Heart right ventricle (tissue), 16 donors: ENCODE results near the gene CROCC2. TPM values are rescaled to one million over a fixed set of nuclear protein-coding genes. Genes with fewer than 3 reads are reported as not detected.

Source experiments
- ATAC-seq, 8 donors: fragments of 200-7000 bp; cut with Tn5 transposase; one replicate each; pipeline ENCODE4 v1.9.1; 2020; ENCODE audit warnings: mild to moderate bottlenecking in 8 of 8, moderate library complexity in 8 of 8, moderate number of reproducible peaks in 1 of 8
- DNase-seq, 2 donors: peaks; one replicate each; pipeline ENCODE4 v3.0.0-alpha.2; 2020
- H3K27ac ChIP-seq, 10 donors: fragments of 200-600 bp; sonication (generic) in 2 of 10; one replicate each; pipeline versions ENCODE4 v1.5.0 to v1.8.0; 2020 to 2022; ENCODE audit warnings: mild to moderate bottlenecking in 3 of 10
- H3K27me3 ChIP-seq, 7 donors: fragments of 200-600 bp; one replicate each; pipeline ENCODE4 v1.8.0; 2021 to 2022; ENCODE audit warnings: mild to moderate bottlenecking in 2 of 7
- H3K36me3 ChIP-seq, 9 donors: fragments of 200-600 bp; sonication (generic) in 1 of 9; one replicate each; pipeline versions ENCODE4 v1.5.0 to v1.8.0; 2020 to 2022; ENCODE audit warnings: mild to moderate bottlenecking in 2 of 9
- H3K4me1 ChIP-seq, 9 donors: fragments of 200-600 bp; sonication (generic) in 1 of 9; one replicate each; pipeline versions ENCODE4 v1.5.0 to v1.8.0; 2020 to 2022; ENCODE audit warnings: mild to moderate bottlenecking in 4 of 9
- H3K4me3 ChIP-seq, 10 donors: fragments of 200-600 bp; sonication (generic) in 2 of 10; one replicate each; pipeline versions ENCODE4 v1.5.0 to v1.8.0; 2020 to 2022; ENCODE audit warnings: mild to moderate bottlenecking in 7 of 10, moderate library complexity in 2 of 10
- H3K9me3 ChIP-seq, 11 donors: fragments of 200-600 bp in 10 of 11; sonication (generic) in 2 of 11; one replicate each; pipeline versions ENCODE4 v1.5.0 to v1.8.0; 2013 to 2022; ENCODE audit warnings: mild to moderate bottlenecking in 2 of 11, control low read depth in 1 of 11, moderate library complexity in 1 of 11
- WGBS, 2 donors: extraction: QIAGEN DNeasy Blood & Tissue Kit; methylation state at CpG; one replicate each; pipeline ENCODE4 v1.1.7; 2013; ENCODE audit warnings: inconsistent platforms in 1 of 2; 5-methylcytosine and 5-hydroxymethylcytosine counted together
- intact Hi-C, 10 donors: fragments of 100-400 bp; cut with DNase I; formaldehyde crosslinking; loops; one replicate each; pipeline versions ENCODE4 v1.11.1 to v1.14.2; 2022
- polyA plus RNA-seq, 2 donors: library from polyadenylated mRNA; stranded (reverse); fragments of 200-250 nt; gene quantifications; one replicate each; pipeline ENCODE4 v1.2.3, GENCODE V29; 2013
- total RNA-seq, 10 donors: library from RNA; stranded (reverse); fragmentation: NEBNext Ultra II Directional in 3 of 10; extraction: Animal tissue kit (Norgen Biotek cat#: 25700) in 3 of 10; gene quantifications; one replicate each; pipeline versions ENCODE4 v1.2.1 to v1.2.4, GENCODE V29; 2021 to 2023
- TF ChIP-seq, protein P1 (sequence below), 9 donors: fragments of 200-600 bp; sonication (generic) in 2 of 9; IDR thresholded peaks; one replicate each; pipeline versions ENCODE4 v1.5.0 to v1.8.0; 2021 to 2022; ENCODE audit warnings: antibody characterized with exemption in 9 of 9, mild to moderate bottlenecking in 5 of 9, moderate library complexity in 1 of 9
- donor health status: Arrhythmogenic right ventricular cardiomyopathy.
- donor health status: ischemic (EF 13 %, LVEDD 7.1; RV severe dilation, severe dysfunction).
- donor health status: healthy with polysubstance abuse.
- donor health status: DM: no; HTN: yes; CAD: no.
- donor health status: DM: no; HTN: no; CAD: no.
- donor health status: ischemic (EF 25% LVEDD 6.9; RV normal size, moderate dysfunction).
- donor health status: ischemic (EF 25% LVEDD 5.7; RV mildly dilated, moderate dysfunction).
- donor health status: healthy.
- donor health status: DM: yes; HTN: yes; CAD: no.
- donor health status: Ischemic cardiomyopathy.
- donor health status: ischemic (EF 35%, LVEDD 5.7; RV mildly dilated, moderate dysfunction).
- donor health status: nonischemic (EF 11% LVEDD 7.7; RV severe dilation, severe dysfunction).
- donor health status: DM: yes; HTN: yes; CAD: no.
- donor health status: PGD.
- donor health status: ischemic (EF 29% LVEDD 5.4; RV normal size, mild dysfunction).
- donor health status: nonischemic (EF 23%, LVEDD 6.1; RV moderate dilation, normal function).

The CROCC2 gene
- total and polyA plus RNA-seq, 12 donors = 0.06 TPM; not detected in 11

- ATAC-seq (no peak), DNase-seq (no peak)
- H3K4me3 ChIP-seq = no peak overlapping the region
- intact Hi-C loops = no loop called here
- WGBS, 2 donors = 86 to 97% methylated on average over 6 of the region's 6 CpGs
- no peaks in the 10 kb centered on the region for H3K27me3 ChIP-seq
- peaks cover 3 to 16% (median 14%) of the 10 kb centered on the region in 9 donors for H3K4me1 ChIP-seq
- H3K9me3 ChIP-seq = no peaks in the 10 kb centered on the region
- TF ChIP-seq, protein P1, sequence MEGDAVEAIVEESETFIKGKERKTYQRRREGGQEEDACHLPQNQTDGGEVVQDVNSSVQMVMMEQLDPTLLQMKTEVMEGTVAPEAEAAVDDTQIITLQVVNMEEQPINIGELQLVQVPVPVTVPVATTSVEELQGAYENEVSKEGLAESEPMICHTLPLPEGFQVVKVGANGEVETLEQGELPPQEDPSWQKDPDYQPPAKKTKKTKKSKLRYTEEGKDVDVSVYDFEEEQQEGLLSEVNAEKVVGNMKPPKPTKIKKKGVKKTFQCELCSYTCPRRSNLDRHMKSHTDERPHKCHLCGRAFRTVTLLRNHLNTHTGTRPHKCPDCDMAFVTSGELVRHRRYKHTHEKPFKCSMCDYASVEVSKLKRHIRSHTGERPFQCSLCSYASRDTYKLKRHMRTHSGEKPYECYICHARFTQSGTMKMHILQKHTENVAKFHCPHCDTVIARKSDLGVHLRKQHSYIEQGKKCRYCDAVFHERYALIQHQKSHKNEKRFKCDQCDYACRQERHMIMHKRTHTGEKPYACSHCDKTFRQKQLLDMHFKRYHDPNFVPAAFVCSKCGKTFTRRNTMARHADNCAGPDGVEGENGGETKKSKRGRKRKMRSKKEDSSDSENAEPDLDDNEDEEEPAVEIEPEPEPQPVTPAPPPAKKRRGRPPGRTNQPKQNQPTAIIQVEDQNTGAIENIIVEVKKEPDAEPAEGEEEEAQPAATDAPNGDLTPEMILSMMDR (IDR thresholded peaks at IDR 0.05) = no peak
- H3K36me3 ChIP-seq = no peaks in the 10 kb centered on the region
- H3K27ac ChIP-seq = no peak overlapping the region
Measured at GRCh38 chr2:241014224-241014623, 108.1 kb downstream of the CROCC2 start.

DNA sequence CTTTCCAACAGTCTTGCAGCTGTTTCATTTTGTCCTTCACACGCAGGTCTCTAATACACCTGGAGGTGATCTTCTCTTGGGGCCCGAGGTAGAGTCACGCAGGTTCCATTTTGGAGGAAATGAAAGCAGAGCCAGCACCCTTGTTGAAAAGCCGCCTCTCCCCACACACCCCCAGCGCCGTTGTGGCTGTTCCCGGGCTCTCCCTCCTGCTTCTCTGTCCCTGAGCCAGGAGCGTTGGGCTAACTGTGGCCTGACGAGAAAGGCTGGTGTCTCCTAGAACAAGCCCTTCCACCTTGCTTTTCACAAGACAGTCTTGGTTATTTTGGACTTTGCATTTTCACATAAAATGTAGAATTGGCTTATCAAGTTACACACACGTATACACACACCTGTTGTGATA lies 108.6 kb downstream of the CROCC2 start:
- intact Hi-C loops = no loop called here
- no peaks in the 10 kb centered on the region for H3K9me3 ChIP-seq
- no peaks in the 10 kb centered on the region for H3K36me3 ChIP-seq
- TF ChIP-seq, protein P1 (IDR thresholded peaks at IDR 0.05) = no peak
- no peak overlapping the region for H3K4me3 ChIP-seq
- no peak for ATAC-seq
- no peak for DNase-seq
- no peaks in the 10 kb centered on the region for H3K27me3 ChIP-seq
- peaks cover 0 to 11% (median 9%) of the 10 kb centered on the region in 9 donors for H3K4me1 ChIP-seq
- no peak overlapping the region for H3K27ac ChIP-seq
- WGBS, 2 donors = 90 to 91% methylated on average over 10 of the region's 10 CpGs

DNA sequence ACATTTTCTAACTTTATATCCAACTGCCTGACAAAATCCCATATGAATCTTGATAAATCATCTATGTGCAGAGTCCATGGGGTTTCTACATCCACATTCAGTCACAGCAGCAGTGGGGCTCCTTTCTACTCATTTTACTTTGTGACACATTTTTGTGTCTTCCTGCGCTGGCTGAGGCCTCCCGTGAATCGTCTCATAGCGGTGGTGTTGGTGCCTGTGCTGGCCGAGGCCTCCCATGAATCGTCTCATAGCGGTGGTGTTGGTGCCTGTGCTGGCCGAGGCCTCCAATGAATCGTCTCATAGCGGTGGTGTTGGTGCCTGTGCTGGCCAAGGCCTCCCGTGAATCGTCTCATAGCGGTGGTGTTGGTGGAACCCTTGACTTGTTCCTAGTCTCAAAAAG lies 109.3 kb downstream of the CROCC2 start:
- Histone ChIP-seq H3K36me3 (no peaks in the 10 kb centered on the region), H3K4me1 (peaks cover 0 to 4% (median 3%) of the 10 kb centered on the region in 9 donors), H3K27ac (no peak overlapping the region), H3K27me3 (no peaks in the 10 kb centered on the region), H3K4me3 (no peak overlapping the region), H3K9me3 (no peaks in the 10 kb centered on the region)
- TF ChIP-seq, protein P1 (IDR thresholded peaks at IDR 0.05) = no peak
- DNase-seq = no peak
- WGBS, 2 donors = 93 to 94% methylated on average over 13 of the region's 13 CpGs
- no peak for ATAC-seq
- intact Hi-C loops = no loop called here

DNA sequence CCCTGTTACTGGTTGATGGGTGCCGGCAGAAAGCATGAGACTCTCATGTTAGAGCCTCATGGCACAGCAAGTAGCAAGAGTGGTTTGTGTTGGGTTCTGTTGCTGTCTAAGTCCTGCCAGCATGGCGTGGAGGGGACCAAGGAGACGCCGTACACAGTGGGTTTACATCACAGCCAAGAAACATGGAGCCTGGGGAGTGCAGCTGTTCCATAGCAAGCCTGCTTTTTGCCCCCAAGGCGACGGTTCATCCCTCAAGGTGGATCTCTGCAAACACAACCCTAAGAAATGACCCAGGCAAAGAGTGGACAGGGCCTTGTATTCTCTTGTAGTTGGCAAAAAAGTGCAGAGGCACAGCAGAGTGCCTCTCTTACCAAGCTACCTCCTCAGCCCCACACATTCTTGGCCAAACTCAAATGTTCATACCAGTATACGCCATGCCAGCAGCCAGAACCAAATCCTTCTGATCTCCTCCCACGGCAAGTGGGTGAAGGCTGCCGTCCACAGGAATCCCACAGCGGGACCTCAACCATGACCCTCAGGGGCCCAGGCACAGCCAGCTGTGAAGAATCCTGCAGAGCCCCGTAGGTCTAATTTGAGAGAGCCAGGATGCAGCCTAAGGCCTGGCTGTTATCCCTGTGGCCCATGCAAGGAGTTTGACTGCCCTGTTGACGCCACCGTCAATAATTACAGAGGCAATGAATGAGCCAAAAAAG lies 111.2 kb downstream of the CROCC2 start:
- Histone ChIP-seq H3K27ac (no peak overlapping the region), H3K4me1 (no peaks in the 10 kb centered on the region), H3K36me3 (no peaks in the 10 kb centered on the region), H3K4me3 (no peak overlapping the region), H3K27me3 (no peaks in the 10 kb centered on the region), H3K9me3 (peaks cover 0 to 11% (median 5%) of the 10 kb centered on the region in 11 donors)
- intact Hi-C loops = no loop called here
- ATAC-seq (no peak), DNase-seq (no peak)
- 92% methylated on average over 13 of the region's 13 CpGs for WGBS, 2 donors
- TF ChIP-seq, protein P1 (IDR thresholded peaks at IDR 0.05) = no peak
